HG03135 (cell line): ENCODE data around the gene PDE11A.
"Not testable (repeated sequence)": the region's sequence is repeated elsewhere in the genome, so short reads cannot be mapped to it uniquely, and the experiment has no call there.

Source experiments
- ATAC-seq: cut with Tn5 transposase; IDR thresholded peaks from one replicate; pipeline ENCODE4 v1.9.1; 2021; ENCODE audit warnings: mild to moderate bottlenecking, moderate library complexity; ENCODE audit not compliant: unreplicated experiment

PDE11A gene

GRCh38 chr2:178012639-178013038 is 59.9 kb downstream of the PDE11A start:
- ATAC-seq, result no peak

GRCh38 chr2:178009813-178010212 is 62.8 kb downstream of the PDE11A start:
- ATAC-seq, result no peak

GRCh38 chr2:178008636-178009289 is 63.8 kb downstream of the PDE11A start:
- ATAC-seq, result no peak

GRCh38 chr2:178006710-178007109 is 65.9 kb downstream of the PDE11A start:
- ATAC-seq, result no peak

- no peak for ATAC-seq
Measured at GRCh38 chr2:178005756-178006155, 66.8 kb downstream of the PDE11A start.

GRCh38 chr2:178002038-178002437 is 70.5 kb downstream of the PDE11A start:
- no peak for ATAC-seq

GRCh38 chr2:177998996-177999395 is 73.6 kb downstream of the PDE11A start:
- ATAC-seq, result no peak

GRCh38 chr2:177998006-177998405 is 74.6 kb downstream of the PDE11A start:
- ATAC-seq, result no peak

- no peak for ATAC-seq
Measured at GRCh38 chr2:177992992-177993391, 79.6 kb downstream of the PDE11A start.

- no peak for ATAC-seq
Measured at GRCh38 chr2:177989029-177989885, 83.3 kb downstream of the PDE11A start.

GRCh38 chr2:177984749-177985148 is 87.8 kb downstream of the PDE11A start:
- no peak for ATAC-seq

GRCh38 chr2:177983183-177983788 is 89.3 kb downstream of the PDE11A start:
- ATAC-seq, result no peak

- ATAC-seq, result no peak
Measured at GRCh38 chr2:177972782-177973181, 99.8 kb downstream of the PDE11A start.

- no peak for ATAC-seq
Measured at GRCh38 chr2:177972123-177972522, 100.5 kb downstream of the PDE11A start.

- ATAC-seq, result no peak
Measured at GRCh38 chr2:177970670-177971454, 101.7 kb downstream of the PDE11A start.

GRCh38 chr2:177964892-177965291 is 107.7 kb downstream of the PDE11A start:
- ATAC-seq, result no peak

- ATAC-seq, result no peak
Measured at GRCh38 chr2:177952151-177952550, 120.4 kb downstream of the PDE11A start.

GRCh38 chr2:177947598-177947997 is 125.0 kb downstream of the PDE11A start:
- not testable (repeated sequence) for ATAC-seq

- not testable (repeated sequence) for ATAC-seq
Measured at GRCh38 chr2:177944530-177944929, 128.0 kb downstream of the PDE11A start.

GRCh38 chr2:177942731-177943130 is 129.8 kb downstream of the PDE11A start:
- ATAC-seq, result no peak

GRCh38 chr2:177939211-177939610 is 133.4 kb downstream of the PDE11A start:
- ATAC-seq, result no peak
